ENCODE data around the gene NLRP9. TPM values are rescaled to one million over a fixed set of nuclear protein-coding genes. Genes with fewer than 3 reads are reported as not detected.

The NLRP9 gene
- total and polyA plus RNA-seq, 2 donors (not counting 1 experiment from before 2014, with no cell fraction given) = not detected

DNA sequence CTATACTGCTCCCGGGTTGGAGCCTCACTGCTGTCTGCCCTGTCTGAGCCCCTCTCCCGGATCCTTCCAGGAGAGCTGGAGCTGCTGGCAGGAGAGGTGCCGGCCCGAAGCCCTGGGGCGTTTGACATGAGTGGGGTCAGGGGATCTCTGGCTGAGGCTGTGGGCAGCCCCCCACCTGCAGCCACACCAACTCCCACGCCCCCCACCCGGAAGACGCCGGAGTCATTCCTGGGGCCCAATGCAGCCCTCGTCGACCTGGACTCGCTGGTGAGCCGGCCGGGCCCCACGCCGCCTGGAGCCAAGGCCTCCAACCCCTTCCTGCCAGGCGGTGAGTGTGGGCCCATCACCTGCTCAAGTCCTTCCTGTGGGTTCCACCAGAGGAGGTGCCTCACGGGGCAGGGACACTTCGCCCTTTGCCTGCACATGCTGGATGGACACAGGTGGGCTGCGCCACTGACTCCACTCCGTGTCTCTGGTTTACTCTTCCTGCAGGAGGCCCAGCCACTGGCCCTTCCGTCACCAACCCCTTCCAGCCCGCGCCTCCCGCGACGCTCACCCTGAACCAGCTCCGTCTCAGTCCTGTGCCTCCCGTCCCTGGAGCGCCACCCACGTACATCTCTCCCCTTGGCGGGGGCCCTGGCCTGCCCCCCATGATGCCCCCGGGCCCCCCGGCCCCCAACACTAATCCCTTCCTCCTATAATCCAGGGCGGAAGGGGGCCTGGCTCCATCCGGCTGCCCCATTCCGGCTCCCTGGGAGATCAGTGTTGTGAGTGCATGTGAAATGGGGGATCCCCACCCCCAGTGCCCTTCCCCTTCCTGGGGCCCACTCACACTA is 43.3 kb downstream of the NLRP9 start:
- H3K27ac ChIP-seq (ENCODE audit: insufficient read depth, low read length) = no peak overlapping the region
- DNase-seq (ENCODE audit: low read depth in 2 of 2) = no peak

DNA sequence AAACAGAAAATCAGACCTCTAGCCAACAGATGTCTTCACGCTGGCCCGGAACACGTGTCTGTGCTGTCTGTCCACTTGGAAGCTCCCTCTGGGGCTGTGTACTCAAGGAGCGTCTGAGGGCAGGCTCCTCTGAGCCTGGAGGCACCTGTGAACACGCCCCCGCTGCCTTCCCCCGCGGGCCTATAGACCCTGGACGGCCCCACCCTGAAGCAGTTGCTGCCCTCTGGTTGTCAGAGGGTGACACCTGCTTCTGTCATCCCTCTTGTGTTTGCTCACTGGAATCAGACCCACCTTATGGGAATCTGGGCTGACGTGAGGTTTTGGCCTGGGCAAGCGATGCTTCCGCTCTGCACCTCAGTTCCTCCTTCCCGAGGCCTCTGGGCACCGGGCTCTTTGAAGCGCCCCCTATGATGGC is 44.0 kb downstream of the NLRP9 start:
- Histone ChIP-seq H3K27me3 (ENCODE audit: control insufficient read depth, insufficient read depth, low read length) (no peaks in the 10 kb centered on the region), H3K4me3 (replicated peaks in 1 of 4; ENCODE audit: control extremely low read depth in 1 of 4, insufficient read depth in 1 of 4, low read depth in 3 of 4, low read length in 4 of 4) (no peak overlapping the region), H3K4me2 (ENCODE audit: extremely low read depth, insufficient read depth, low read length) (no peak overlapping the region), H3K9ac (ENCODE audit: insufficient read depth, low read length) (no peak overlapping the region), H3K79me2 (ENCODE audit: control insufficient read depth, insufficient read depth, low read length) (no peaks in the 10 kb centered on the region), H4K20me1 (ENCODE audit: control insufficient read depth, extremely low read depth, insufficient read depth, low read length) (no peaks in the 10 kb centered on the region), H3K27ac (ENCODE audit: insufficient read depth, low read length) (no peak overlapping the region), H3K36me3 (ENCODE audit: control insufficient read depth, insufficient read depth, low read length) (peaks cover 28% of the 10 kb centered on the region), H3K9me3 (ENCODE audit: control insufficient read depth, insufficient read depth, low read depth, low read length) (no peaks in the 10 kb centered on the region), H3K4me1 (ENCODE audit: control insufficient read depth, extremely low read depth, insufficient read depth, low read length) (no peaks in the 10 kb centered on the region), H2AFZ (ENCODE audit: low read length) (no peak overlapping the region)
- TF ChIP-seq EZH2 (IDR thresholded peaks at IDR 0.05; ENCODE audit: low read length, missing control alignments) = no peak
- TF ChIP-seq, protein P1, sequence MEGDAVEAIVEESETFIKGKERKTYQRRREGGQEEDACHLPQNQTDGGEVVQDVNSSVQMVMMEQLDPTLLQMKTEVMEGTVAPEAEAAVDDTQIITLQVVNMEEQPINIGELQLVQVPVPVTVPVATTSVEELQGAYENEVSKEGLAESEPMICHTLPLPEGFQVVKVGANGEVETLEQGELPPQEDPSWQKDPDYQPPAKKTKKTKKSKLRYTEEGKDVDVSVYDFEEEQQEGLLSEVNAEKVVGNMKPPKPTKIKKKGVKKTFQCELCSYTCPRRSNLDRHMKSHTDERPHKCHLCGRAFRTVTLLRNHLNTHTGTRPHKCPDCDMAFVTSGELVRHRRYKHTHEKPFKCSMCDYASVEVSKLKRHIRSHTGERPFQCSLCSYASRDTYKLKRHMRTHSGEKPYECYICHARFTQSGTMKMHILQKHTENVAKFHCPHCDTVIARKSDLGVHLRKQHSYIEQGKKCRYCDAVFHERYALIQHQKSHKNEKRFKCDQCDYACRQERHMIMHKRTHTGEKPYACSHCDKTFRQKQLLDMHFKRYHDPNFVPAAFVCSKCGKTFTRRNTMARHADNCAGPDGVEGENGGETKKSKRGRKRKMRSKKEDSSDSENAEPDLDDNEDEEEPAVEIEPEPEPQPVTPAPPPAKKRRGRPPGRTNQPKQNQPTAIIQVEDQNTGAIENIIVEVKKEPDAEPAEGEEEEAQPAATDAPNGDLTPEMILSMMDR (conservative IDR thresholded peaks at IDR 0.05 in 1 of 2, IDR thresholded peaks at IDR 0.05 in 1 of 2; ENCODE audit: low read depth in 1 of 2, low read length in 2 of 2) = no peak
- DNase-seq (ENCODE audit: low read depth in 2 of 2) = no peak

More for the DNA sequence above, 43.3 kb downstream of the NLRP9 start:
- Histone ChIP-seq H3K27me3 (ENCODE audit: control insufficient read depth, insufficient read depth, low read length) (no peaks in the 10 kb centered on the region), H2AFZ (ENCODE audit: low read length) (no peak overlapping the region), H3K9me3 (ENCODE audit: control insufficient read depth, insufficient read depth, low read depth, low read length) (no peaks in the 10 kb centered on the region), H3K4me1 (ENCODE audit: control insufficient read depth, extremely low read depth, insufficient read depth, low read length) (no peaks in the 10 kb centered on the region), H3K36me3 (ENCODE audit: control insufficient read depth, insufficient read depth, low read length) (peaks cover 24% of the 10 kb centered on the region), H3K79me2 (ENCODE audit: control insufficient read depth, insufficient read depth, low read length) (no peaks in the 10 kb centered on the region), H4K20me1 (ENCODE audit: control insufficient read depth, extremely low read depth, insufficient read depth, low read length) (no peaks in the 10 kb centered on the region), H3K9ac (ENCODE audit: insufficient read depth, low read length) (no peak overlapping the region), H3K4me3 (replicated peaks in 1 of 4; ENCODE audit: control extremely low read depth in 1 of 4, insufficient read depth in 1 of 4, low read depth in 3 of 4, low read length in 4 of 4) (no peak overlapping the region), H3K4me2 (ENCODE audit: extremely low read depth, insufficient read depth, low read length) (no peak overlapping the region)
- TF ChIP-seq, protein P1 (conservative IDR thresholded peaks at IDR 0.05 in 1 of 2, IDR thresholded peaks at IDR 0.05 in 1 of 2; ENCODE audit: low read depth in 1 of 2, low read length in 2 of 2) = no peak
- no peak for TF ChIP-seq EZH2 (IDR thresholded peaks at IDR 0.05; ENCODE audit: low read length, missing control alignments)

DNA sequence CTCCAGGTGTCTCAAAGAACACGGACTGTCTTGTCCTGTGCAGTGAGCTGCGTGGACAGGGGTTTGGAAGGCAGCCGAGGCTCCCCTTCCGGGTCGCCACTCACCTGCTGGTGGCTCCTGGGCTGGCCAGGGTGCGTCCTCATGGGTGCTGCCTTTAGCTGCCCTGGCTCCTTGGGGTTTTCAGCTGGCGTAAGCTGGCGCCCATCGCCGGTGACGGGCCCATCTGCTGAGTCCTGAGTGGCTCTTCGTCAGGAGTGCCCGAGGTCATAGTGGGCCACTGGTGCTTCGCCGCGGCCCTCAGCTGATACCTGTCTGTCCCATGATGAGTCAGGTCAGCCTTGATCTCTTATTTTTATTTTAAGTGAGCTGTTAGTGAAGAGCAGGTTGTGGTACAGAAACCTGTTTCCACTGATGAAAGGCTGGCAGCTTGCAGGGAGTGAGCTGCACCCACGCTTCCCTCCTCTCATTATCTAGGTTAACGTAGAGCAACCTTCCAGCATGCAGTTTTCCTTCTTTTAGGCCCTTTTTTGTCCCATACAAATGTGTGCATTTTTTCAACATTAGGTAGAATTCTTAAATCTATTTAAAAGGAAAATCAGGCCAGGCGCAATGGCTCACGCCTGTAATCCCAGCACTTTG is 44.7 kb downstream of the NLRP9 start:
- Histone ChIP-seq H3K27me3 (ENCODE audit: control insufficient read depth, insufficient read depth, low read length) (no peaks in the 10 kb centered on the region), H4K20me1 (ENCODE audit: control insufficient read depth, extremely low read depth, insufficient read depth, low read length) (no peaks in the 10 kb centered on the region), H3K27ac (ENCODE audit: insufficient read depth, low read length) (no peak overlapping the region), H3K4me2 (ENCODE audit: extremely low read depth, insufficient read depth, low read length) (no peak overlapping the region), H3K9me3 (ENCODE audit: control insufficient read depth, insufficient read depth, low read depth, low read length) (no peaks in the 10 kb centered on the region), H2AFZ (ENCODE audit: low read length) (no peak overlapping the region), H3K4me3 (replicated peaks in 1 of 4; ENCODE audit: control extremely low read depth in 1 of 4, insufficient read depth in 1 of 4, low read depth in 3 of 4, low read length in 4 of 4) (no peak overlapping the region), H3K36me3 (ENCODE audit: control insufficient read depth, insufficient read depth, low read length) (peaks cover 28% of the 10 kb centered on the region), H3K79me2 (ENCODE audit: control insufficient read depth, insufficient read depth, low read length) (no peaks in the 10 kb centered on the region), H3K4me1 (ENCODE audit: control insufficient read depth, extremely low read depth, insufficient read depth, low read length) (no peaks in the 10 kb centered on the region), H3K9ac (ENCODE audit: insufficient read depth, low read length) (no peak overlapping the region)
- no peak for DNase-seq (ENCODE audit: low read depth in 2 of 2)
- no peak for TF ChIP-seq EZH2 (IDR thresholded peaks at IDR 0.05; ENCODE audit: low read length, missing control alignments)

Data from fibroblast of lung (primary cell).